NCI-H2107 treated with DMSO at 0.1 percent for 48 hours (cell line): ENCODE results near the gene DLL3.

ENCODE experiments used
- DNase-seq: peaks from one replicate; lab custom pipeline; 2025; ENCODE audit not compliant: unreplicated experiment; lab: John Stamatoyannopoulos, UW

The DLL3 gene

DNA sequence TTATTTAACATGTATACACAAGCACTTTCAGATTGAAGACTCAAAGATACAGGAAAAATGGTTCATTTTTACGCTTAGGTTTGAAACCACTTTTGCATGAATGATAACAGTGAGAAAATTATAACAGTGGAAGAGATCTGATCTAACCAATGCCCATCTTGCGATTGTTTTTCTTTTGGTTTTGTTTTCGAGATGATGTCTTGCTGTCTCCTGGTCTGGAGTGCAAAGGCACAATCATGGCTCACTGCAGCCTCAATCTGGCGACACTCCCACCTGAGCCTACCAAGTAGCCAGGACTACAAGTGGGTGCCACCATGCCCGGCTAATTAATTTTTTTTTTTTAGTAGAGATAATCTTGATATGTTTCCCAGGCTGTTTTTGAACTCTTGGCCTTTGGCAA lies 51.5 kb downstream of the DLL3 start:
- no peak for DNase-seq

- DNase-seq, result no peak
Observed at GRCh38 chr19:39553082-39553652, 54.4 kb downstream of the DLL3 start.

- DNase-seq, result no peak
Observed at GRCh38 chr19:39554701-39555311, 56.1 kb downstream of the DLL3 start.

GRCh38 chr19:39555883-39556282 lies 57.1 kb downstream of the DLL3 start:
- no peak for DNase-seq
